BJ (cell line): Measurements from ENCODE around the gene SH3BGRL2. TPM values are rescaled to one million over a fixed set of nuclear protein-coding genes. Genes with fewer than 3 reads are reported as not detected.

ENCODE experiments used
- CTCF ChIA-PET: fragments of 350-600 bp; formaldehyde crosslinking; extraction: SDS; loops from one replicate; lab custom pipeline; 2021; ENCODE audit warnings: antibody characterized with exemption, inconsistent platforms; lab: Yijun Ruan, JAX
- POLR2A ChIA-PET: fragments of 300-600 bp; sonication (Branson Sonifier 250); formaldehyde crosslinking; extraction: SDS; loops from one replicate; lab custom pipeline; 2021; ENCODE audit warnings: antibody characterized with exemption; lab: Charles Lee
- DNase-seq: peaks from one replicate; pipeline ENCODE4 v3.0.0-alpha.2; 2011; ENCODE audit warnings: low read depth
- H3K27me3 ChIP-seq: 2 replicates; pipeline ENCODE4 v1.6.0; 2011; ENCODE audit warnings: low read length; ENCODE audit not compliant: control insufficient read depth, insufficient read depth
- H3K36me3 ChIP-seq: 2 replicates; pipeline ENCODE4 v1.5.1; 2011; ENCODE audit warnings: low read length; ENCODE audit not compliant: control insufficient read depth, insufficient read depth
- H3K4me3 ChIP-seq: 2 replicates; pipeline ENCODE4 v1.5.1; 2011; ENCODE audit warnings: low read depth, mild to moderate bottlenecking, control low read depth, low read length
- CTCF ChIP-seq: IDR thresholded peaks from 2 replicates; pipeline ENCODE4 v1.5.1; 2011; ENCODE audit warnings: low read depth, mild to moderate bottlenecking, control low read depth, inconsistent platforms, low read length, moderate library complexity; ENCODE audit not compliant: insufficient read depth
- polyA plus RNA-seq: library from polyadenylated mRNA; depleted of rRNA; stranded (reverse); fragments of >200 nt; gene quantifications from 2 replicates; pipeline ENCODE4 v1.2.3, GENCODE V29; 2011

Gene SH3BGRL2
- polyA plus RNA-seq, 1 experiment: 0.37 TPM

GRCh38 chr6:79636673-79637072, 5.5 kb downstream of the SH3BGRL2 start:
- ChIA-PET CTCF (interaction anchor here (0.8 kb wide), 1 partner anchor 66 kb away, joined by 3 read pairs; no protein-coding TSS in a partner anchor), POLR2A (no interaction called here)
- DNase-seq: no peak
- Histone ChIP-seq H3K36me3 (no peaks in the 10 kb centered on the region), H3K4me3 (no peak overlapping the region), H3K27me3 (peaks cover 7% of the 10 kb centered on the region)
- TF ChIP-seq CTCF: no peak

- ChIA-PET CTCF (interaction anchor here (0.6 to 1.2 kb wide), 3 partner anchors 11 to 583 kb away, joined by 3 to 4 read pairs (median 4); no protein-coding TSS in a partner anchor), POLR2A (interaction anchor here (0.5 kb wide), 1 partner anchor 71 kb away, joined by 3 read pairs; no protein-coding TSS in a partner anchor)
- Histone ChIP-seq H3K27me3 (no peaks in the 10 kb centered on the region; the same call in 1 of the 2 replicates), H3K4me3 (no peak overlapping the region), H3K36me3 (no peaks in the 10 kb centered on the region)
- DNase-seq: no peak
- no peak for TF ChIP-seq CTCF
These were observed 9.3 kb downstream of the SH3BGRL2 start for GRCh38 chr6:79640146-79641111.

GRCh38 chr6:79646006-79646405, 14.9 kb downstream of the SH3BGRL2 start:
- 0 out of 2 replicates have a peak, but pooled peaks have one; percentile 2 for TF ChIP-seq CTCF
- ChIA-PET CTCF (no interaction called here), POLR2A (no interaction called here)
- Histone ChIP-seq H3K36me3 (no peaks in the 10 kb centered on the region), H3K27me3 (no peaks in the 10 kb centered on the region; the same call in 1 of the 2 replicates), H3K4me3 (no peak overlapping the region)
- no peak for DNase-seq

GRCh38 chr6:79646561-79646960, 15.4 kb downstream of the SH3BGRL2 start:
- ChIA-PET CTCF (no interaction called here), POLR2A (no interaction called here)
- DNase-seq: no peak

More at GRCh38 chr6:79646561-79646960, 15.4 kb downstream of the SH3BGRL2 start:
- Histone ChIP-seq H3K27me3 (no peaks in the 10 kb centered on the region; the same call in 1 of the 2 replicates), H3K36me3 (no peaks in the 10 kb centered on the region), H3K4me3 (no peak overlapping the region)
- TF ChIP-seq CTCF: no peak
